SK-N-SH treated with all-trans-retinoic acid at 6 μM for 48 hours (cell line): ENCODE data around the gene CTLA4.

Source experiments
- ATAC-seq: fragments of 200-7000 bp; cut with Tn5 transposase; 3 replicates; pipeline ENCODE4 v1.9.1; 2020; ENCODE audit warnings: mild to moderate bottlenecking, moderate library complexity
- BACH2 ChIP-seq: fragments of 250-450 bp; sonication (Bioruptor Pico); IDR thresholded peaks from 2 replicates; pipeline ENCODE4 v1.9.0; 2021; ENCODE audit warnings: mild to moderate bottlenecking, borderline replicate concordance
- CSDC2 ChIP-seq: fragments of 250-450 bp; sonication (Bioruptor Pico); IDR thresholded peaks from 2 replicates; pipeline ENCODE4 v1.5.0; 2020; ENCODE audit warnings: mild to moderate bottlenecking, moderate library complexity
- ESRRG ChIP-seq: fragments of 250-450 bp; sonication (Bioruptor Pico); IDR thresholded peaks from 2 replicates; pipeline ENCODE4 v1.6.1; 2021; ENCODE audit warnings: mild to moderate bottlenecking
- GLIS3 ChIP-seq: fragments of 250-450 bp; sonication (Bioruptor Pico); IDR thresholded peaks from 2 replicates; pipeline ENCODE4 v1.5.0; 2020; ENCODE audit warnings: mild to moderate bottlenecking, moderate library complexity
- ISL1 ChIP-seq: fragments of 250-450 bp; sonication (Bioruptor Pico); IDR thresholded peaks from 2 replicates; pipeline ENCODE4 v2.1.2; 2022; ENCODE audit warnings: mild to moderate bottlenecking, moderate library complexity
- OSR1 ChIP-seq: fragments of 250-450 bp; sonication (Bioruptor Pico); IDR thresholded peaks from 2 replicates; pipeline ENCODE4 v1.8.0; 2022; ENCODE audit warnings: moderate library complexity, mild to moderate bottlenecking, inconsistent platforms
- TCF4 ChIP-seq: fragments of 250-450 bp; sonication (Bioruptor Pico); IDR thresholded peaks from 2 replicates; pipeline ENCODE4 v1.8.0; 2021; ENCODE audit warnings: mild to moderate bottlenecking, moderate library complexity, borderline replicate concordance
- ZC3H10 ChIP-seq: fragments of 250-450 bp; sonication (Bioruptor Pico); IDR thresholded peaks from 2 replicates; pipeline ENCODE4 v1.5.1; 2021; ENCODE audit warnings: mild to moderate bottlenecking, moderate library complexity
- ZFP3 ChIP-seq: fragments of 250-450 bp; sonication (Bioruptor Pico); IDR thresholded peaks from 2 replicates; pipeline ENCODE4 v1.5.0; 2020; ENCODE audit warnings: mild to moderate bottlenecking, moderate library complexity
- ZFP30 ChIP-seq: fragments of 450-650 bp; formaldehyde crosslinking; IDR thresholded peaks from 2 replicates; pipeline ENCODE4 v1.5.0; 2022; ENCODE audit warnings: mild to moderate bottlenecking, moderate library complexity
- ZNF565 ChIP-seq: fragments of 450-650 bp; formaldehyde crosslinking; conservative IDR thresholded peaks from 2 replicates; pipeline ENCODE4 v1.5.0; 2020; ENCODE audit warnings: low read depth, mild to moderate bottlenecking, moderate library complexity
- TF ChIP-seq, protein P1 (sequence below): fragments of 250-450 bp; sonication (Bioruptor Pico); IDR thresholded peaks from 2 replicates; pipeline ENCODE4 v1.5.1; 2021; ENCODE audit warnings: mild to moderate bottlenecking, moderate library complexity
- TF ChIP-seq, protein P2 (sequence below): fragments of 250-450 bp; sonication (Bioruptor Pico); IDR thresholded peaks from 2 replicates; pipeline ENCODE4 v1.5.1; 2020; ENCODE audit warnings: low read depth, mild to moderate bottlenecking, moderate library complexity
- TF ChIP-seq, protein P3 (sequence below): fragments of 250-450 bp; sonication (Bioruptor Pico); IDR thresholded peaks from 2 replicates; pipeline ENCODE4 v1.8.0; 2021; ENCODE audit warnings: low read depth, mild to moderate bottlenecking, moderate library complexity, borderline replicate concordance
- TF ChIP-seq, protein P4 (sequence below): fragments of 250-450 bp; sonication (Bioruptor Pico); IDR thresholded peaks from 2 replicates; pipeline ENCODE4 v1.5.0; 2020; ENCODE audit warnings: mild to moderate bottlenecking, moderate library complexity

Gene CTLA4

DNA sequence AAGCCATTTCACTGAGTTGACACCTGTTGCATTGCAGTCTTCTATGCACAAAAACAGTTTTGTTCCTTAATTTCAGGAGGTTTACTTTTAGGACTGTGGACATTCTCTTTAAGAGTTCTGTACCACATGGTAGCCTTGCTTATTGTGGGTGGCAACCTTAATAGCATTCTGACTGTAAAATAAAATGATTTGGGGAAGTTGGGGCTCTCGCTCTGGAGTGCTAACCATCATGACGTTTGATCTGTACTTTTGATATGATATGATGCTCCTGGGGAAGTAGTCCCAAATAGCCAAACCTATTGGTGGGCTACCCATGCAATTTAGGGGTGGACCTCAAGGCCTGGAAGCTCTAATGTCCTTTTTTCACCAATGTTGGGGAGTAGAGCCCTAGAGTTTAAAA lies 3.4 kb downstream of the CTLA4 start:
- ATAC-seq: no peak
- TF ChIP-seq, protein P1, sequence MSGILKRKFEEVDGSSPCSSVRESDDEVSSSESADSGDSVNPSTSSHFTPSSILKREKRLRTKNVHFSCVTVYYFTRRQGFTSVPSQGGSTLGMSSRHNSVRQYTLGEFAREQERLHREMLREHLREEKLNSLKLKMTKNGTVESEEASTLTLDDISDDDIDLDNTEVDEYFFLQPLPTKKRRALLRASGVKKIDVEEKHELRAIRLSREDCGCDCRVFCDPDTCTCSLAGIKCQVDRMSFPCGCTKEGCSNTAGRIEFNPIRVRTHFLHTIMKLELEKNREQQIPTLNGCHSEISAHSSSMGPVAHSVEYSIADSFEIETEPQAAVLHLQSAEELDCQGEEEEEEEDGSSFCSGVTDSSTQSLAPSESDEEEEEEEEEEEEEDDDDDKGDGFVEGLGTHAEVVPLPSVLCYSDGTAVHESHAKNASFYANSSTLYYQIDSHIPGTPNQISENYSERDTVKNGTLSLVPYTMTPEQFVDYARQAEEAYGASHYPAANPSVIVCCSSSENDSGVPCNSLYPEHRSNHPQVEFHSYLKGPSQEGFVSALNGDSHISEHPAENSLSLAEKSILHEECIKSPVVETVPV (CRISPR knock-in tag): no peak
- TF ChIP-seq ZC3H10 (CRISPR knock-in tag) (no peak), OSR1 (no peak), CSDC2 (CRISPR knock-in tag) (no peak), ZNF565 (CRISPR knock-in tag) (no peak), BACH2 (no peak), ESRRG (CRISPR knock-in tag) (no peak)
- TF ChIP-seq, protein P2, sequence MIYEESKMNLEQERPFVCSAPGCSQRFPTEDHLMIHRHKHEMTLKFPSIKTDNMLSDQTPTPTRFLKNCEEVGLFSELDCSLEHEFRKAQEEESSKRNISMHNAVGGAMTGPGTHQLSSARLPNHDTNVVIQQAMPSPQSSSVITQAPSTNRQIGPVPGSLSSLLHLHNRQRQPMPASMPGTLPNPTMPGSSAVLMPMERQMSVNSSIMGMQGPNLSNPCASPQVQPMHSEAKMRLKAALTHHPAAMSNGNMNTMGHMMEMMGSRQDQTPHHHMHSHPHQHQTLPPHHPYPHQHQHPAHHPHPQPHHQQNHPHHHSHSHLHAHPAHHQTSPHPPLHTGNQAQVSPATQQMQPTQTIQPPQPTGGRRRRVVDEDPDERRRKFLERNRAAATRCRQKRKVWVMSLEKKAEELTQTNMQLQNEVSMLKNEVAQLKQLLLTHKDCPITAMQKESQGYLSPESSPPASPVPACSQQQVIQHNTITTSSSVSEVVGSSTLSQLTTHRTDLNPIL (CRISPR knock-in tag): no peak

DNA sequence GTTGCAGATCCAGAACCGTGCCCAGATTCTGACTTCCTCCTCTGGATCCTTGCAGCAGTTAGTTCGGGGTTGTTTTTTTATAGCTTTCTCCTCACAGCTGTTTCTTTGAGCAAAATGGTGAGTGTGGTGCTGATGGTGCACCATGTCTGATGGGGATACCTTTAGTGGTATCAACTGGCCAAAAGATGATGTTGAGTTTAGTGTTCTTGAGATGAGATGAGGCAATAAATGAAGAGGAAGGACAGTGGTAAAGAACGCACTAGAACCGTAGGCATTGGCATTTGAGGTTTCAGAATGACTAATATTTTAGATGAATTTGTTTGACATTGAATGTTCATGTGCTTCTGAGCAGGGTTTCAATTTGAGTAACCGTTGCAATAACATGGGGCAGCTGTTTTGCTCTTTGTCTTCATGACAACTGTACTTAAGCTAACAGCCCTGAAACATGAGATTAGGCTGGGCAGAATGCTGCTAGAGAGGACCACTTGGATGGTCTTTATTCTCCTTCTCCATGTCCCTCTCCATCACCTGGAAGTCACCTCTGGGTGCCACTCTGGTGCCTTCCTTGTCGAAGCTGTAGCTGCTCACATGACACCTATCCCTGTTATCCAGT lies 3.9 kb downstream of the CTLA4 start:
- ATAC-seq: no peak
- TF ChIP-seq ZNF565 (CRISPR knock-in tag) (no peak), TCF4 (CRISPR knock-in tag) (no peak)

DNA sequence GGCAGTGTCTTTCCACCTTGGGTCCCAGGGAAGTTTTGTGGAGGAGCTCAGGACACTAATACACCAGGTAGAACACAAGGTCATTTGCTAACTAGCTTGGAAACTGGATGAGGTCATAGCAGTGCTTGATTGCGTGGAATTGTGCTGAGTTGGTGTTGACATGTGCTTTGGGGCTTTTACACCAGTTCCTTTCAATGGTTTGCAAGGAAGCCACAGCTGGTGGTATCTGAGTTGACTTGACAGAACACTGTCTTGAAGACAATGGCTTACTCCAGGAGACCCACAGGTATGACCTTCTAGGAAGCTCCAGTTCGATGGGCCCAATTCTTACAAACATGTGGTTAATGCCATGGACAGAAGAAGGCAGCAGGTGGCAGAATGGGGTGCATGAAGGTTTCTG lies 5.9 kb downstream of the CTLA4 start:
- ATAC-seq: no peak
- TF ChIP-seq GLIS3: no peak
- TF ChIP-seq, protein P3, sequence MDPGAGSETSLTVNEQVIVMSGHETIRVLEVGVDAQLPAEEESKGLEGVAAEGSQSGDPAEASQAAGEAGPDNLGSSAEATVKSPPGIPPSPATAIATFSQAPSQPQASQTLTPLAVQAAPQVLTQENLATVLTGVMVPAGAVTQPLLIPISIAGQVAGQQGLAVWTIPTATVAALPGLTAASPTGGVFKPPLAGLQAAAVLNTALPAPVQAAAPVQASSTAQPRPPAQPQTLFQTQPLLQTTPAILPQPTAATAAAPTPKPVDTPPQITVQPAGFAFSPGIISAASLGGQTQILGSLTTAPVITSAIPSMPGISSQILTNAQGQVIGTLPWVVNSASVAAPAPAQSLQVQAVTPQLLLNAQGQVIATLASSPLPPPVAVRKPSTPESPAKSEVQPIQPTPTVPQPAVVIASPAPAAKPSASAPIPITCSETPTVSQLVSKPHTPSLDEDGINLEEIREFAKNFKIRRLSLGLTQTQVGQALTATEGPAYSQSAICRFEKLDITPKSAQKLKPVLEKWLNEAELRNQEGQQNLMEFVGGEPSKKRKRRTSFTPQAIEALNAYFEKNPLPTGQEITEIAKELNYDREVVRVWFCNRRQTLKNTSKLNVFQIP (CRISPR knock-in tag): no peak
- TF ChIP-seq ISL1: no peak
- TF ChIP-seq ZC3H10 (CRISPR knock-in tag): no peak
- no peak for TF ChIP-seq OSR1
- TF ChIP-seq BACH2: no peak
- TF ChIP-seq, protein P2 (CRISPR knock-in tag): no peak

DNA sequence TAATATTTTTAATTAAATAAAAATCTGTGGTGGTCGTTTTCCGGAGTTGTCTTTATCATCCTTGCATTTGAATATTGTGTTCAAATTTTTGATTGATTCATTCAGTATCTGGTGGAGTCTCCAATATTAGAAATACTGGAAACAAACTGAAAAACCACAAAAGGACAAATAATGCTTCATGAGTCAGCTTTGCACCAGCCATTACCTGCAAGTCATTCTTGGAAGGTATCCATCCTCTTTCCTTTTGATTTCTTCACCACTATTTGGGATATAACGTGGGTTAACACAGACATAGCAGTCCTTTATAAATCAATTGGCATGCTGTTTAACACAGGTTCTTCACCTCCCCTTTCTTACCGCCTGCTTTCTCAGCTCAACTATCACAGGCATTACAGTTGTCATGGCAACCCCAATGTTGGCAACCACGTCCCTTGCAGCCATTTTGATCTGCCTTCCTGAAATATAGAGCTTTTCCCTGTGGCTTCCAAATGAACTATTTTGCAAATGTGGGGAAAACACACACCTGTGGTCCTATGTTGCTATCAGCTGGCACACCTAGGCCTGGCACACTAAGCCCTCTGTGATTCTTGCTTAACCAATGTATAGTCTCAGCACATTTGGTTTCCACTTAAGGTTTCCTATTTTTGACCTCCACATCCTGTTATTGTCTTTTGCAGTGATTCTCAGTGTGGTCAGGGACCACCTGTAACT lies 6.5 kb downstream of the CTLA4 start:
- ATAC-seq: no peak
- no peak for TF ChIP-seq TCF4 (CRISPR knock-in tag)
- TF ChIP-seq, protein P4, sequence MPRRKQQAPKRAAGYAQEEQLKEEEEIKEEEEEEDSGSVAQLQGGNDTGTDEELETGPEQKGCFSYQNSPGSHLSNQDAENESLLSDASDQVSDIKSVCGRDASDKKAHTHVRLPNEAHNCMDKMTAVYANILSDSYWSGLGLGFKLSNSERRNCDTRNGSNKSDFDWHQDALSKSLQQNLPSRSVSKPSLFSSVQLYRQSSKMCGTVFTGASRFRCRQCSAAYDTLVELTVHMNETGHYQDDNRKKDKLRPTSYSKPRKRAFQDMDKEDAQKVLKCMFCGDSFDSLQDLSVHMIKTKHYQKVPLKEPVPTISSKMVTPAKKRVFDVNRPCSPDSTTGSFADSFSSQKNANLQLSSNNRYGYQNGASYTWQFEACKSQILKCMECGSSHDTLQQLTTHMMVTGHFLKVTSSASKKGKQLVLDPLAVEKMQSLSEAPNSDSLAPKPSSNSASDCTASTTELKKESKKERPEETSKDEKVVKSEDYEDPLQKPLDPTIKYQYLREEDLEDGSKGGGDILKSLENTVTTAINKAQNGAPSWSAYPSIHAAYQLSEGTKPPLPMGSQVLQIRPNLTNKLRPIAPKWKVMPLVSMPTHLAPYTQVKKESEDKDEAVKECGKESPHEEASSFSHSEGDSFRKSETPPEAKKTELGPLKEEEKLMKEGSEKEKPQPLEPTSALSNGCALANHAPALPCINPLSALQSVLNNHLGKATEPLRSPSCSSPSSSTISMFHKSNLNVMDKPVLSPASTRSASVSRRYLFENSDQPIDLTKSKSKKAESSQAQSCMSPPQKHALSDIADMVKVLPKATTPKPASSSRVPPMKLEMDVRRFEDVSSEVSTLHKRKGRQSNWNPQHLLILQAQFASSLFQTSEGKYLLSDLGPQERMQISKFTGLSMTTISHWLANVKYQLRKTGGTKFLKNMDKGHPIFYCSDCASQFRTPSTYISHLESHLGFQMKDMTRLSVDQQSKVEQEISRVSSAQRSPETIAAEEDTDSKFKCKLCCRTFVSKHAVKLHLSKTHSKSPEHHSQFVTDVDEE (CRISPR knock-in tag): no peak
- no peak for TF ChIP-seq CSDC2 (CRISPR knock-in tag)
- TF ChIP-seq ZFP3: no peak
- no peak for TF ChIP-seq ZNF565 (CRISPR knock-in tag)
- TF ChIP-seq ZFP30 (CRISPR knock-in tag): no peak
- TF ChIP-seq, protein P2 (CRISPR knock-in tag): no peak
